OCI-LY3 (cell line): ENCODE measurements around the gene CTNNA3.

Experiments used
- H2AFZ ChIP-seq: fragments of 200-600, 300-600 bp; shearing (Covaris generic); 2 replicates; pipeline ENCODE4 v1.6.0; 2014; ENCODE audit warnings: antibody characterized with exemption, low read depth, low read length
- H3K27ac ChIP-seq: fragments of 200-600, 300-600 bp; sonication (generic); 2 replicates; pipeline ENCODE4 v1.5.1; 2014; ENCODE audit warnings: mild to moderate bottlenecking, low read length, moderate library complexity, mixed read lengths
- H3K27me3 ChIP-seq: fragments of 200-600, 300-600 bp; sonication (generic); 2 replicates; pipeline ENCODE4 v1.6.1; 2014; ENCODE audit warnings: low read depth, low read length, mixed read lengths
- H3K36me3 ChIP-seq: fragments of 200-600, 300-600 bp; sonication (generic); replicated peaks from 2 replicates; pipeline ENCODE3; 2014; ENCODE audit warnings: low read depth, low read length, mixed read lengths
- H3K4me1 ChIP-seq: fragments of 300-600, 200-600 bp; sonication (generic); 2 replicates; pipeline ENCODE4 v1.6.1; 2014; ENCODE audit warnings: low read length, mixed read lengths
- H3K4me2 ChIP-seq: fragments of 200-600, 300-600 bp; sonication (generic); 2 replicates; pipeline ENCODE4 v1.6.1; 2014; ENCODE audit warnings: low read length, mixed read lengths
- H3K4me3 ChIP-seq: fragments of 300-600, 200-600 bp; sonication (generic); 2 replicates; pipeline ENCODE4 v1.5.1; 2014; ENCODE audit warnings: antibody characterized with exemption, mild to moderate bottlenecking, low read length, moderate library complexity
- H3K79me2 ChIP-seq: fragments of 300-600, 200-600 bp; shearing (Covaris generic); 2 replicates; pipeline ENCODE4 v1.6.1; 2014; ENCODE audit warnings: mild to moderate bottlenecking, low read length, mixed read lengths
- H3K9ac ChIP-seq: fragments of 300-600, 200-600 bp; shearing (Covaris generic); 2 replicates; pipeline ENCODE4 v1.6.0; 2014; ENCODE audit warnings: mild to moderate bottlenecking, low read length, moderate library complexity
- H3K9me3 ChIP-seq: fragments of 200-600, 300-600 bp; shearing (Covaris generic); 2 replicates; pipeline ENCODE4 v1.6.1; 2014; ENCODE audit warnings: low read length, mixed read lengths; ENCODE audit not compliant: insufficient read depth
- H4K20me1 ChIP-seq: fragments of 200-600, 300-600 bp; sonication (generic); 2 replicates; pipeline ENCODE4 v1.6.1; 2016; ENCODE audit warnings: low read length, mixed read lengths; ENCODE audit not compliant: insufficient read depth
- CTCF ChIP-seq: fragments of 200-600, 300-600 bp; sonication (generic); IDR thresholded peaks from 2 replicates; pipeline ENCODE4 v1.5.1; 2014; ENCODE audit warnings: antibody characterized with exemption, low read length, low read depth
- EZH2phosphoT487 ChIP-seq: fragments of 200-600 bp; shearing (Covaris generic); IDR thresholded peaks from 2 replicates; pipeline ENCODE4 v1.6.1; 2018; ENCODE audit warnings: antibody characterized with exemption, mixed run types, low read depth

CTNNA3 gene

GRCh38 chr10:66519616-66520015 is 1176.4 kb downstream of the CTNNA3 start:
- H3K79me2 ChIP-seq: no peaks in the 10 kb centered on the region
- TF ChIP-seq CTCF (no peak), EZH2phosphoT487 (no peak)
- no peaks in the 10 kb centered on the region for H4K20me1 ChIP-seq
- H3K9ac ChIP-seq: no peak overlapping the region
- H3K4me3 ChIP-seq: no peak overlapping the region
- no peaks in the 10 kb centered on the region for H3K27me3 ChIP-seq
- no peaks in the 10 kb centered on the region for H3K36me3 ChIP-seq
- no peaks in the 10 kb centered on the region for H3K9me3 ChIP-seq
- H3K4me1 ChIP-seq: no peaks in the 10 kb centered on the region
- H2AFZ ChIP-seq: no peak overlapping the region
- H3K4me2 ChIP-seq: no peak overlapping the region
- H3K27ac ChIP-seq: no peak overlapping the region

- no peak for TF ChIP-seq EZH2phosphoT487
- no peak for TF ChIP-seq CTCF
- no peak overlapping the region for H3K4me2 ChIP-seq
- no peak overlapping the region for H2AFZ ChIP-seq
- no peaks in the 10 kb centered on the region for H3K4me1 ChIP-seq
- H3K27me3 ChIP-seq: no peaks in the 10 kb centered on the region
- H4K20me1 ChIP-seq: no peaks in the 10 kb centered on the region
- H3K36me3 ChIP-seq: no peaks in the 10 kb centered on the region
- H3K4me3 ChIP-seq: no peak overlapping the region
- H3K79me2 ChIP-seq: no peaks in the 10 kb centered on the region
- H3K27ac ChIP-seq: no peak overlapping the region
- no peaks in the 10 kb centered on the region for H3K9me3 ChIP-seq
- no peak overlapping the region for H3K9ac ChIP-seq
These were observed 1181.3 kb downstream of the CTNNA3 start for GRCh38 chr10:66514666-66515065.

- no peaks in the 10 kb centered on the region for H3K4me1 ChIP-seq
- H3K79me2 ChIP-seq: no peaks in the 10 kb centered on the region
- no peak overlapping the region for H2AFZ ChIP-seq
- no peaks in the 10 kb centered on the region for H3K36me3 ChIP-seq
- H3K4me3 ChIP-seq: no peak overlapping the region
- no peaks in the 10 kb centered on the region for H3K9me3 ChIP-seq
- no peak overlapping the region for H3K9ac ChIP-seq
- no peak overlapping the region for H3K27ac ChIP-seq
- H3K27me3 ChIP-seq: no peaks in the 10 kb centered on the region
- no peak overlapping the region for H3K4me2 ChIP-seq
- TF ChIP-seq EZH2phosphoT487 (no peak), CTCF (no peak)
- no peaks in the 10 kb centered on the region for H4K20me1 ChIP-seq
These were observed 1182.5 kb downstream of the CTNNA3 start for GRCh38 chr10:66513504-66513903.

- TF ChIP-seq EZH2phosphoT487: no peak
- TF ChIP-seq CTCF: no peak
- Histone ChIP-seq H3K27me3 (no peaks in the 10 kb centered on the region), H3K4me3 (no peak overlapping the region), H3K27ac (no peak overlapping the region), H3K9ac (no peak overlapping the region), H2AFZ (no peak overlapping the region), H3K4me2 (no peak overlapping the region), H3K36me3 (no peaks in the 10 kb centered on the region), H3K9me3 (no peaks in the 10 kb centered on the region), H4K20me1 (no peaks in the 10 kb centered on the region), H3K79me2 (no peaks in the 10 kb centered on the region), H3K4me1 (no peaks in the 10 kb centered on the region)
These were observed 1190.9 kb downstream of the CTNNA3 start for GRCh38 chr10:66505003-66505657.
